NCI-H1436 (cell line): Measurements from ENCODE around the gene CRNKL1.

ENCODE experiments used
- DNase-seq: peaks from one replicate; lab custom pipeline; 2025; lab: John Stamatoyannopoulos, UW

CRNKL1 gene

DNA sequence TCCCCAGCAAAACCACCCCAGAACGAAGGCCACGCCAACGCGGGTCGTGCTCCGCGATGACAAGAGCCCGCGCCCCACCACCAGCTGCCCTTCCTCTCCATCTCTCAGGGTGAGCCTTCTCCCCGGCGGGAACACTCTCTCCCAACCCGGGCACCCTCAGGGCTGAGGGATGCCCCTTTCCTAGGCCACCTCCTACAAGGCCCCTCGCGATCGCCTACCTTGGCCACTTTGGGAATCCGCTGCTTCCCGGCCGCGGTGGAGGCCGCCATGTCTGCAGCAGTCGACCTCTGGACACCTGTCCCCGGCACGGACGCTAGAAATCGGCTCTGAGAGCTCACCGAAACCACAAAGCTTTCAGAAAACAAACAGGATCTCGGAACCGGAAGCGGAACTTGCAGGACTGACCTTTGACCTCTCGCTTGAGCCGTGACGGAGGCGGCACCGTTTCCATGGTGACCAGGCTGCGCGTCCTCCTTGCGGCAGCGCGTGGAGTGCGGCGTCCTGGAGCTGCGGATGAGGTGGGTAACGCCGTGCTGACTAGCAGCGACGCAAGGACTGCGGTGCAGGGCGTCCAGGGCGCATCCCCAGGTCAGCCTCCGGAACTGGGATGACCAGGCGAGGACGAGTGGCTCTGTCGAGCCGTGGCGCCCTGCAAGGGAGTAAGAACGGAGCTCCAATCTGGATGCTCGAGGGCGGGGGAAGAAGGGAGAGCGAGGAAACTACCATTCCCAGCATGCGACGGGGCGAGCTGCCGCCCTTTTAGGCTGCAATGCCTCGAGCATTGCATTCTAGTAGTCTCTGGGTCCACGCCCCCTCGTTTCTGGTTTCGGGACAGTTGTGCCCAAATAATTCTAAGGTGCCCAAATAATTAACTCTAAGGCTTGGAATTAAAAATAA lies at the start of gene CRNKL1, which contains the start of gene CFAP61:
CRNKL1 (minus strand) TSS at position 393 of the 897 bp plus-strand sequence; CDS start at position 269, 124 bp downstream.
CFAP61 (plus strand) TSS at position 459 of the 897 bp plus-strand sequence. CDS start 4,122 bp downstream, outside the sequence.
- peak; percentile 96 for DNase-seq

- no peak for DNase-seq
Observed at GRCh38 chr20:20100881-20101280, 48.6 kb upstream of the CRNKL1 start.

DNA sequence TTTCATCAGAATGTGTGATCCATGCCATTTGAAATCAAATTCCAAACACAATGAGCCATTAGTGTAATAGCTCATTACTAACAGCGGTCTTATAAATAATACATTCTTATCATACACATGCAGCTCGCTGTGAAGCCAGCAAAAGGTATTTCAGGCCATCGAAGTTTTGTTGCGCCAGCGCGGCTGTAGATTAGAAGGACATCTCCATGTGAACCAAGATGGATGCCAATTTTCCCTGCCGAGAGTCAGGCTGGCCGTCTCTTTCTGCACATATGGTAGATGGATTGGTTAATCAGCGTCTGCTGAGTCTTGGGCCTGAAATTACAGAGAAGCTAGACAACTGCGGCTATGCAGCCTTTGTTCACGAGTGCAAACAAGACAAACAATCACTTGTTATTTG lies 44.2 kb upstream of the CRNKL1 start:
- no peak for DNase-seq

DNA sequence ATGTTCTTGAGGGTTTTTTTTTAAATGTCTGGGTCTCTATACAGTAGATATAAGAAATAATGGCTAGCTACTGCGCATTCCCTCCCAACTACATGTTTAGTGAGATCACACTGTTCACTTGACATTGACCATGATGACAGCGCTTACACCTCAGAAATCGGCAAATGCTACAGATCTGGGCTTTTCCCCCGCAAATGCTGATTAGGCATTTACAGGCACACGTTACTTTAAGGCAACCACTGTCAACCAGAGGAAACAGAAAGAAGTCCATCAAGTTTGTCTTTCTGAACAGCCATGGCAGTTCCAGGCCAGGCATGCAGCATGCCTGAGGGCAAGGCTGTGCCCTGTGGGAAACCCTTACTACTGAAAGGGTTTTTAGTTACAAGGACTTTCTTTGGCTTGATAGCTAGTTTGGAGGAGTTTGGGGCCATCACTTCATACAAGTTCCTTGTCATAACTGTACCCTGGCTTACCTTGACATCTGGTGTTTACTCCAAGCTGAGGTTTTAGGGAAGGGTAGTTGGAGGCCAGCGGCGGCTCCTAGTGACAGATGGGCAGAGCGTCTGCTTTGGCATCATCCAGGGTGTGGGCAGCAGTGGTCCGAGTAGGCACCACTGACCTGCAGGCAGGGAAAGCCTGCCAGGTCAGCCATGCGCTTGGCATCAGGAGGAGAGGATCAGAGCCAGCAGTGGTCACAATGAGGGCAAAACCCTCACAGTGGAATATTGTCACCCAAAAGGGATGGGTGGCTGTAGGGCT lies 43.0 kb upstream of the CRNKL1 start:
- DNase-seq, result no peak

- DNase-seq, result no peak
Observed at GRCh38 chr20:20094410-20094809, 42.1 kb upstream of the CRNKL1 start.

DNA sequence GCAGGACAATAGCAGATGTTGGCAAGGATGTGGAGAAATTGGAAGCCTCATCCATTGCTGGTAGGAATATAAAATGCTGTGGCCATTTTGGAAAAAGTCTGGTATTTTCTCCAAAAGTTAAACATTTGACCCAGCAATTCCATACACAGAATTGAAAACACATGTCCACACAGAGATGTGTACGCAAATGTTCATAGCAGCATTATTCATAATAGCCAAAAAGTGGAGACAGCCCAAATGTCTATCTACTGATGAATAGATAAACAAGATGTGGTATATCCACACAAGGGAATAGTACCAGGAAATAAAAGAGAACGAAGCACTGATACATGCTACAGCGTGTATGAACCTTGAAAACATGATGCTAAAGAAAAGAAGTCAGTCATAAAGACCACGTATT lies 40.6 kb upstream of the CRNKL1 start:
- no peak for DNase-seq

GRCh38 chr20:20089939-20090338 lies 37.7 kb upstream of the CRNKL1 start:
- no peak for DNase-seq

DNA sequence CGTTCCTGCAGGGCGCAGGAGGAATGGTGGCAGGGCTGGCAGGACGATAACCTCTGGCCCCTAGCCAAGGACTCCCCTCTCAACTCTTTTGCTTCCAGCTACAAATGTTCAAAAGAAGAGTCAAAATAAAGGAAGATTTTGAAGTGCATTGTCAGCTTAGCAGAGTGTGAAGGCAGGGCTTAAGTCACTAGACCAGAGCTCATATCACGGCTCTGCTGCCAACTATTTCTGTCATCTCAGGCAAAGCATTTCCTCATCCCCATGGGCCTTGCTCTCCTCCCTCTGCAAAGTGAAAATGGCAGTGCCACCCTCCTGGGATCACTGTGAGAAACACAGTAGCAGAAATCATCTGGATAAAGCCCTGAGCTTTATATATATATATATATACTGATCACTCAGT lies 36.8 kb upstream of the CRNKL1 start:
- no peak for DNase-seq

DNA sequence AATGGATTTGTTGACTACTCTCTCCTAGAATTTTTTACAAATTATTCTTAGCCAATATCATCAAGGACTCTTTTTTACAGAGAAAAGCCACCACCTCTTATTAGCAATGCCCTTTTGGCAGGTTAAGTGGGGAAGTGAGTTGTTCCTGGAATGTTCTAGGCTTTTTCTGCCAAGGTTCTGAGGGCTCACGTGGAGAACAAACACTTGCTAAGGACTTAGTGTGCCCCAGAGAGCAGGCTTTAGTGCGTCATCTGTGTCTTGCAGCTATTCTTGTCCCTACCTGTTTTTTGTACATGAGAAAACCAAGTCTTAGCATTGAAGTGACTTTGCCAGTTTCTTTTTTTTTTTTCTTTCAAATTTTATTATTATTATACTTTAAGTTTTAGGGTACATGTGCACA lies 33.5 kb upstream of the CRNKL1 start:
- DNase-seq, result no peak

DNA sequence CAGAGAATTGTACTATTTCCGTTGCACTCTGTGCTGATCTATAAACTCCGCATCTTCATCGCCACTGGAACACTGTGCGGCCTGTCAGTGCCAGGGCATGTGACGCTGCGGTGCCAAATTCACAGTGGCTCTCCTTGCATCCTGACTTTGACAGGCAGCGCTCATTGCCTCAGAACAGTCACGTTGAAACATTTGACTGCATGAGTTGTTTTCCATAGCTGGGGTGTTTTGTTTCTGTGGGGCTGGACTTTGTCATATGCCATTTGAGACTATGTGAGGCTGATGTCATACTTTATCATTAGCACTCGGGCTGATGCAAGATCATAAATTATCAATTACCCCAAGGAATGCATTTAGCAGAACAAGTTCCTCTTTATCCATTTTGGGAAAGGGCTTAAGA lies 32.8 kb upstream of the CRNKL1 start:
- no peak for DNase-seq

- DNase-seq, result no peak
Observed at GRCh38 chr20:20084296-20084752, 32.1 kb upstream of the CRNKL1 start.

DNA sequence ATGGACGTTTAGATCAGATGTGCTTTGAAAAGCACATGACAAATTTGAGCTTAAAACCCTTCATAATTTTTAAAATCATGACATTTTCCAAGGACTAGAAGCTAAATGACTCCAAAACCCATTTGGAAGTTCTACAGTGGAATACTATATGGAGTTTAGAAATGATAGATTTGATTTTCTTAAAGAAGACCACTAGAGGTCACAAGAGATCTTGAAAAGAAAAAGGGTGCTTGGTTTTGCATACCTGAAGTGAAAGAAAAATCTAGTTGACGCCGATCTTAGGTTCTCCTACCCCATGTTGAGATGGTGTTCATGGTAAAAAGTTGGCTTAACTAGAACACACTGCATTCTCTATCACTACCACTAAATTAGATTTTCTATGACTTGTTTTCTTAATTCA lies 31.5 kb upstream of the CRNKL1 start:
- DNase-seq, result peak; percentile 56

GRCh38 chr20:20079102-20079784 lies 27.0 kb upstream of the CRNKL1 start:
- DNase-seq, result peak; percentile 5

DNA sequence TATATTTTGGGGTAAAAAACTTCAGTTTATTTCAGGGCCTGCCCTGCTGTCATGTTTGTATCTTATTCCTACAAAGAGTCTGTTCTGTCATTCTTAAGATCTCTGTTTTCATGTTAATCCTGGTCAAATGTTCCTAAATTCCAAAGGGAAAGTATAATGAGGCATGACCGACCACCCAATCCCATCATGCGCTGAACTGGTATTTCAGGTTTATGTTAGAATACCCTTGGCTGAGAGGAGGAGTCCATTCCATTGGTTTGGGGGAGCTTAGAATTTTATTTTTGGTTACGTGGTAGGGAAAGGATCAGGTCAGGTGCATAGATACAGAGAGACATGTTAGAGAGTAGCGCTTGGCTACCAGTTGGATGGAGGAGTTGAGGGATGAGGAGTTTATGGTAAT lies 25.8 kb upstream of the CRNKL1 start:
- no peak for DNase-seq

DNA sequence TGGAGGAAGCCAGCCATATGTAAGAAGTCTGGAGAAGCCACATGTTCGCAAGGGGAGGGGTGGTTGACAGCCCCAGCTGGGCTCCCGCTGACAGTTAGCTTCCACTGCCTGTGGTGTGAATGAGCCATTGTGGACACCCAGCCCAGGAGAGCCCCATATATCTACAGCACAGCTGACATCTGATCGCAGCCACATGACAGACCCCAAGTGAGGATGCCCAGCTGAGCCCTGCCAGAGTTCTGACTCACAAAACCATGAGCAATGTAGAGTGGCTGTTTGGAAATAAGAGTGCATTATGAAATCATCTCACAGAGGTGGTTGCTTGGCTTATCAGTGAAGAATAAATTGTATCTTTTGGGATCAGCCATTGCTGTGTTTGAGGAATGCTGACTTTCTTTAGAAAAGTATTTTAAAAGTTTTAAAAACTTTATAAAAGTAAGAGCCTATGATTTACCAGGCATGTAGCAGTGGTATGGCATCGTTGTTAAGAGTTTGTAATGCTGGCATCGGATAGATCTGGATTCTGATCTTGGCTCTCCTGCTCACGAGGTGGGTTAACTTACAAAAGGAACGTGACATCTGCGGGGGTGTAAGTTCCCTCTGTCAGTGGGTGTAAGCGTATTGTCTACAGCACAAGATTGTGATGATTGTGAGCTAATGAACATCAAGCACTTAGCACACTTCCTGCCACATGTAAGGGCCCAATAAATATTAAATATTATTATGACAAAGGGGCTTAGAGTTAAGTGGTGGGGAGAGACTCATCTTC lies 24.2 kb upstream of the CRNKL1 start:
- no peak for DNase-seq

GRCh38 chr20:20075032-20075431 lies 22.8 kb upstream of the CRNKL1 start:
- DNase-seq, result no peak

DNA sequence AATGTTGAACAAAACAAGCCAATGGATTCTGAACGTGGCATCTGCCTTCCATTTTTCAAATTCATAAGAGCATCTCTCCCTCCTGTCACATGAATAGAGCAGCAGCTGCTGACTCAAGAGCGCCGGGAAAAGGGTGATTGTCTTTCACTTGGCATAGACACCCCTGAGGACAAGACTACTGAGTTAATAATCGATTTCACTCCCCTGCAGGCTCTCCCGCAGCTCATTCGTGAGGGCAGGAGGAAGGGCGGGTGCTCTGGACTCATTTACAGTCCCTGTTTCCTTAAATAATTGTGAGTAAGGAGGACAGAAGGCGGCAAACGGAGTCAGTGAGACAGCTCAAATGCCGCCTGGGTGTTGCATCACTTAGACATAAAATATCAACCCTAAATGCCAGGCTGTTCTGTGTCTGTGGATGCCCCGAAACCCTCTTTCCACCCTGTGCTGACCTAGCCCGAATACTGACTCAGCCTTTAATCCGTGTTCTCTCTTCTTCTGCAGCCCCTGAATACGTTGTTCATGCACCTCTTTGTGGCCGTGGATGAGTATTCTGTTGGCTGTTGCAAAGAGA lies 21.6 kb upstream of the CRNKL1 start:
- no peak for DNase-seq

DNA sequence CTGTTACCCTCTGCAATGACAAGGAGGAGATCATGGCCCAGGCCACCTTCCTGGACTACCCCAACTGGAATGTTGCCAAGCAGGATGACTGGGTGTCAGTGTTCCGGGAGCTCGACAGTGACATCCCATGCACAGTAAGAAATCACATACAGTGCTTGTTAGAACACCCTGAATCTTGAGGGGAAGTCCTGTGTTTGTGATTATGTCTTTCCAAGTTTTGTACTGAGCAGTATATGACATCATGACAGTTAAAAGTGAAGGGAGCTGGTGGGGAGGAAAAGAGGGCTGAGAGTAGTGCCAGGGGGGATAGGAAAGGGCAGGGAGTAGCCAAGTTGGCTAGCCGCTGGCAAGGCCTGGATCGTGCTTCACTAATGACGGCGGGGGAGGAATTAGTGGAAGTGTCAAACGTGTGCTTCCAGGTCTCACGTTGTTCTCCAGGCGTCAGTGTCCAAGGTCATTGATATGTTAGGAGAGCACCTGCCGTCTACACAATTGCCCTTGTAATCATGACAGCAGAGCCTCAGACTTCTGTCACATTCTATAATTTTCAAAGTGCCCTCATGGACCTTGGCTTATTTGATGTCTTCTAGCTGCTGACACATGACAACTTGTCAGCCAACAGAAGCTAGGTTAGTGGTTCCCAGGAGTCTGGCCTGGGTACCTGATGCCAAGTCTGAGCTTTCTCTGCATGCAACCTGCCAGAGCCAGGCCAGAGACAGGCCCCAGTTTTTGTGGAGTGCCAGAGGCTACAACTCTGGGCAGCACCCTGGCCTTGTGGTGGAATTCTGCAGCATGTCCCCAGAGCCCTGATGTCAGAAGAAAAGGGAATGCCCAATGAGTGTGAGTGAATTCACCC lies 18.8 kb upstream of the CRNKL1 start:
- DNase-seq, result no peak

GRCh38 chr20:20065361-20065760 lies 13.1 kb upstream of the CRNKL1 start:
- DNase-seq, result no peak
